ES-I3 (cell line): ENCODE measurements around the gene CADM1.

Experiments used
- H3K36me3 ChIP-seq: 2 replicates; pipeline ENCODE4 v1.6.1; 2013; ENCODE audit warnings: mild to moderate bottlenecking, low read length, control low read depth, moderate library complexity; ENCODE audit not compliant: insufficient read depth
- H3K4me1 ChIP-seq: 2 replicates; pipeline ENCODE4 v1.6.1; 2013; ENCODE audit warnings: mild to moderate bottlenecking, control low read depth, low read length; ENCODE audit not compliant: insufficient read depth
- H3K9ac ChIP-seq: 2 replicates; pipeline ENCODE4 v1.6.1; 2013; ENCODE audit warnings: low read depth, mild to moderate bottlenecking, low read length, moderate library complexity
- H3K9me3 ChIP-seq: 2 replicates; pipeline ENCODE4 v1.6.1; 2013; ENCODE audit warnings: mild to moderate bottlenecking, low read length, moderate library complexity; ENCODE audit not compliant: control insufficient read depth, insufficient read depth

CADM1 gene

DNA sequence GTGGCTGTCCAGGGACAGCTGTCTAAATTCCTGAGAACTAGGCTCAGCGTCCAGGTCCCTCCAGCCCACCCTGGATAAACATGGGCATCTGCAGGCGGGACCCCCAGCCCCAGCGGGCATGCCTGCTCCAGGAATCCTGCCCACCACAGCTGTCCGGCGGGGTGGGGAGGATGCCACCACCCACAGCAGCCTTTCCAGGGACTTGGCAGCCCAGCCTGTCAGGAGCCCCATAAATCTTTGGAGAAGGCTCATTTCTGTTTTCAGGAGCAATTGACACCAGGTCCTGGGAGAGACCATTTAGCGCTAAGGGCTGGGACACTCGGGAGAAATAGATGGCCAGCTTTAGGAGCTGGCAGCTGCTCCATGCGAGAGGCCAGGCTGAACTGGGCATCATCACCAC is 358.9 kb downstream of the CADM1 start:
- Histone ChIP-seq H3K36me3 (no peaks in the 10 kb centered on the region), H3K4me1 (no peaks in the 10 kb centered on the region), H3K9ac (no peak overlapping the region), H3K9me3 (no peaks in the 10 kb centered on the region)

DNA sequence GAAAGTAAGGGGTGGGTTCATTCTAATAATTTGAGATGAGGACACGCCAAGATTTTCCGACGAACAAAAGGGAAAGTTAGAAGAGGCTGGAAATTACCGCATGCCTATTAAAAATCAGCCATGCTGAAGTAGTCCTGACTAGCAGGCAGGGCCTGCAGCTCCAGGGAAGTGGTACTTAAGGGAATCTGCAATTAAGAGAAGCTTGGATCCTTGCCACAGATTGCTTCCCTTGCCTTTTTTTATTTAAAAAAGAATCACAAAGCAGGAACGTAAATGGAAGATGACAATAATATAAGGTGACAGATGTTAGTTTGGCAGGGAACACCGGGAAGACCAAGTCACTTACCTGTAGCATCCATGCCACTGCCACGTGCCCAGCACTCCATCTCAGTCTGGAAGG is 359.3 kb downstream of the CADM1 start:
- H3K36me3 ChIP-seq: no peaks in the 10 kb centered on the region
- H3K4me1 ChIP-seq: no peaks in the 10 kb centered on the region
- H3K9me3 ChIP-seq: no peaks in the 10 kb centered on the region
- no peak overlapping the region for H3K9ac ChIP-seq

DNA sequence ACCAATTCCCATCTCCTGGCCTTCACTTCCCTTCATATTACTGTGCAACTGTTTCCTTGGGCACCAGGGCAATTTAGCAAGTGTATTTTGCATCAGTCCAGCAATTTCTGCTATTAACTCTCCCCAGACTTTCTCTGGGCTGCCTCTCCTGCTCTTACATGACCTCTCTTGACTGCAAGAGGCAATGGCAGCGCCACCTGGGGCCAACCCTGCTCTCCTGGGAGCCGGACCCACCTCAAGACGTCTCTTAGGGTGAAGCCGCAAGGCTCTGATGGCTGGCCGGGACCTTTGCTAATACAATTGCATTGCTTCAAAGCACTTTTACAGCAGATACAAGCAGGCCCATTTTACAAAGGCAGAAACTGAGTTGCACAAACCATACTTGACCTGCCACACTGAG is 360.2 kb downstream of the CADM1 start:
- Histone ChIP-seq H3K4me1 (no peaks in the 10 kb centered on the region), H3K9ac (no peak overlapping the region), H3K9me3 (no peaks in the 10 kb centered on the region), H3K36me3 (no peaks in the 10 kb centered on the region)

DNA sequence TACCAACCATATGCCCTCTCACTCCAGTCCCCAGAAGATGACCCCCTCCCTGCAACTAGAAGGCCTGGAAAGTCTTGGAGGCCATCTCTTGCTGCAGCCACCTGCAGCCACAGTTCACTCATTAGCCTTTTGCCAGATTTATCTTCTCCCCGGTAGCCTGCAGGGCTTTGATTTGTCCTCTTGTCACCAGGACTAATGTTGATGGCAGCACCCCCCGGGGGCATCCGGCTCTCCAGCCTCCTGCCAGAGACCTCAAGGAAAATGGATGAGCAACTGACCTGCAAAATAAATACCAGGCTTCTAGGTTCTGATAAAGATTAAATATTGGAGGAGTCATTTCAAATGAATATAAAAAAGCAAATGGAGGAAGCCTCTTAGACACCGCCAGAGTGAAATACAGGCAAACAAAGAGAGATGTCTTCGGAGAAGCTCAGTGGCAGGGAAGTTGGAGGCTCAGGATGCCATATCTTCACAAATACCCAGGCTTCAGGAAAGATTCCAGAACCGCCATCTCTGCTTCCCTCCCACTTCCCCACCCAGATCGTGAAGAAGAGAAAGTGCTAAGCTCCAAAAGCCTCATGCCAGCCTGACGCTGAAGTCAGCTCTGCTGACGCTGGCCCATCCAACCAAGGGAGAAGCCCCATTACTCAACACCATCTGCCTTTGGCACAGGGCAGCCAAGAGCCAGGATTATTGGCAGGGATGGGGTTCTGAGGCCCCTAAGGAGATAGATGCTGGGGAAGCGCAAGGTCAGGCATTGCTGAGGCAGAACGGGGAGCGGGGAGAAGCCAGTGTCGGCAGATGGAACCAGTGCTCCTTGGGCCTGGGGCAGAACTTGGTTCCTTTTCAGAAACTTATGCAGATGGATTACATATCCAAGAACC is 362.7 kb downstream of the CADM1 start:
- Histone ChIP-seq H3K4me1 (no peaks in the 10 kb centered on the region), H3K9me3 (no peaks in the 10 kb centered on the region), H3K9ac (no peak overlapping the region), H3K36me3 (no peaks in the 10 kb centered on the region)

DNA sequence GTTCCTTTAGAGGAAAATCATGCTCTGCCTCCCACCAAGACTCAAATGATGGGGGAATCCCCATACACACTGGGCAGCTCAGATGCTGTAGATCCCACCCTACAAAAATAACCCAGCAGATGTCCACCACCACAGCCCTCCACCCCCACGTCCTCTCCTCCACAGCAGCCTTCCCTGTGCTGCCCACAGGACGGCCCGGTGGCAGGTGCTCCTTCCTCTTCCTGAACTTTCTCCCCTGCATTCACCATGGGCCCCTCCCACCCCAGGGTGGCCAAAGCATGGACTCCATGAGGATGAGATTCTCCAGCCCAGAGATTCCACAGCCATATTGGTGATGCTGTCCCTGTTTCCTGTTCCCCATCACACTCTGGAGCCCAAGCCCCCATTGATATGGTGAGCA is 368.3 kb downstream of the CADM1 start:
- Histone ChIP-seq H3K9ac (no peak overlapping the region), H3K36me3 (no peaks in the 10 kb centered on the region), H3K4me1 (no peaks in the 10 kb centered on the region), H3K9me3 (no peaks in the 10 kb centered on the region; the same call in 1 of the 2 replicates)

DNA sequence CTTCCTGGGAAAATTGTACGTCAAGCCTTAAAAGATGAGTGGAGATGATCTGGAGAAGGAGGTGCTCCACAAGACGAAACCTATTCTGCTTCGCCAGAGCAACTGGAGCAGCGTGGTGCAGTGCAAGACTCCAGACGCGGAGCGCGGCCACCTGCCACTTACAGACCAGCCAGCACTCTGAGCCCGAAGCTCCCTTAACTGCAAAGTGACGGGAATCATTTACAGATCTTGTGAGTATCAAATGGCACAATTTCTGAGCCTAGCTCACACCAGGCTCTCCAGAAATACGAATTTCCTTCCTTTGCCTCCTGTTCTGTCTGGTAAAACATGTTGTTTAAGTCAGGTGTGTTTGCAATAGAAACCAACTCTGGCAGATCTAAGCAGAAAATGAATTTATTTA is 369.3 kb downstream of the CADM1 start:
- Histone ChIP-seq H3K36me3 (no peaks in the 10 kb centered on the region), H3K9me3 (no peaks in the 10 kb centered on the region; the same call in 1 of the 2 replicates), H3K9ac (no peak overlapping the region), H3K4me1 (no peaks in the 10 kb centered on the region)

DNA sequence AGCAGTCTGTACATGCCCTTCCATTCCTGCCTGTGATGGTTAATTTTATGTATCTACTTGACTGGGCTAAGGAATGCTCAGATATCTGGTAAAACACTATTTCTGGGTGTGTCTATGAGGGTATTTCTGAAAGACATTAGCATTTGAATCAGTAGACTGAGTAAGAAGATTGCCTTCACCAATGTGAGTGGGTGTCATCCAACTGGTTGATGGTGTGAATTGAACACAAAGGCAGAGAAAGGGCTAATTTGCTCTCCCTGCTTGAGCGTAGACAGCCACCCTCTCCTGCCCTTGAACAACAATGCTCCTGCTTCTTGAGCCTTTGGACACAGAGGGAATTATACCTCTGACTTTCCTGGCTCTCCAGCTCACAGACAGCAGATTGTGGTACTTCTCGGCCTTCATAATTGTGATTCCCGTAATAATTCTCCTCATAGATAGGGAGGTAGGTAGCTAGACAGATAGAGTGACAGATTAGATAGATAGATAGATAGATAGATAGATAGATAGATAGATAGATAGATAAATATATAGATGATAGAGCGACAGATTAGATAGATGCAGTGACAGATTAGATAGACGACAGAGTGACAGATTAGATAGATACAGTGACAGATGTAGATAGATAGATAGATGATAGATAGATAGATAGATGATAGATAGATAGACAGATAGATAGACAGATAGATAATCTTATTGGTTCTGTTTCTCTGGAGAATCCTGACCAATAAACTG is 370.6 kb downstream of the CADM1 start:
- Histone ChIP-seq H3K9me3 (no peaks in the 10 kb centered on the region; the same call in 1 of the 2 replicates), H3K4me1 (no peaks in the 10 kb centered on the region), H3K36me3 (no peaks in the 10 kb centered on the region), H3K9ac (no peak overlapping the region)

DNA sequence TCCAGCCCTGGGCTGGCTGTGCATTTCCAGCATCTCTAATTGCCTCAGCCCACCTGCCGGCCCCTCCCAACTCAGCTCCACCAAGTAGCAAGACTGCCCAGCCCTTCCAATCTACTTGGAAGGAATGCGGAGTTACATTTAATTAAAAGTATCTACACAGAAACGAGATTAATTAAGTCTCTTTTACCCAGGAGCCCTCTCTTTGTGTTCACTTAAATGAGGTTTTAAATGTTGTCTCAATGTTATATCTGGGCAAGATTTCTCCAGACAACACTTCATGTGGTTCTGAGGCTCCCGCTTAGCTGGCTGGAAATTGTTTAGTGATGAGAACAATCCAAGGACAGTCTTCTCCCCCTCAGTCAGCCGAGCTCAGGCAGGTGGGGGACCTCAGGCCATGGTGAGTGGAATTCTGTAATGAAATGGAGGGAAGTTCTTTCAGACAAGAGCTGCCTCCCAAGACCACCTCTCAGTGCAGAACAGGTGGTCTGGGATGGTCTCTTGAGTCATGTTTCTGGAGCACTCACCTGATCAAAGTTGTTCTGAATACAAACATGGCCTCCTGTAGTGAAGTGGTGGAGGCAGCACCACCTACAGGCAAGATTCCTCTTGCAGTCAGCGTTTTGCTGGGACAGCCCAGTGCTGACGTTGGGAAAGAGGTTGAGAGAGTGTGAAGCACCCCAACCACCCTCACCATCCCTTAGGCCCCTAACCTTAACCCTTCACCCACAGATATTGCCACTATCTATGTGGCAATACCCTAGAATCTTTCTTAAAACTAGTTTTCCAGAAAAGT is 371.6 kb downstream of the CADM1 start:
- H3K36me3 ChIP-seq: no peaks in the 10 kb centered on the region
- H3K4me1 ChIP-seq: no peaks in the 10 kb centered on the region
- no peaks in the 10 kb centered on the region; the same call in 1 of the 2 replicates for H3K9me3 ChIP-seq
- no peak overlapping the region for H3K9ac ChIP-seq

DNA sequence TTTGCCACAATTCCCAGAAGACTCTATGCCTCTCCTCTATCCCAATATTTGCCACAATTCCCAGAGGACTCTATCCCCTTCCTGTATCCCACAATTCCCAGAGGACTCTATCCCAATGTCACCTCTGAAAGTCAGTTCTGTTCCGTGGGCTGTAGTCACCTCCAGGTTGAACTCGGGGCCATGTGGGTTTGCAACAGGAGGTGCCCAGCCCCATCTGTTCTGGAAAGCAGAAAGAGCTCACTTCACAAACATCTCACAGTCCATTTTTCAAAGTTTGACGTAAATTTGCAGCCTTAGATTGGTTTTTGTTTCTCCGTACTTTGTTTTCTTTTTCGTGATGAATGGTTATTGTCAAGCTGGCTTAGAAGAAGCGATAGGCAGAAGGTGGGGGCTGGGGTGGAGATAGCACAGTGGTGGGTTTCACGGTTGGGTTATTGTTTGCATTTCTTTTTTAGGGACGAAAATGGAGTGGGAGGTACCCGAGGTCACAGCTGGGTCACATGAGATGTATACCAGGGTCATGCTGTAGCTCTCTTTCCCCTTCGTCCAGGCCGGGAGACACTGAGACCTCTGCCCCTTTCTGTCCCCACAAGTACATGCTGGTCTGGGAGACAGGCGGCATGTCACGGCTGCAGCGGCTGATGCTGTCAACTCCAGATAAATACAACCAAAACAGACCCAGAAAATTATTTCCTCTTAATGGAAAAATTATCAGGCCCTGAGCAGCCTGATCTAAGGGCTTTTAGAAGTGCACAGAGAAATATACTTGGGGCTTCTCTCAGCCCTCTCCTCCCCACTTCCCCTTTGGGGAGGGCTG is 374.5 kb downstream of the CADM1 start:
- Histone ChIP-seq H3K4me1 (no peaks in the 10 kb centered on the region), H3K36me3 (no peaks in the 10 kb centered on the region), H3K9me3 (no peaks in the 10 kb centered on the region; the same call in 1 of the 2 replicates), H3K9ac (no peak overlapping the region)

DNA sequence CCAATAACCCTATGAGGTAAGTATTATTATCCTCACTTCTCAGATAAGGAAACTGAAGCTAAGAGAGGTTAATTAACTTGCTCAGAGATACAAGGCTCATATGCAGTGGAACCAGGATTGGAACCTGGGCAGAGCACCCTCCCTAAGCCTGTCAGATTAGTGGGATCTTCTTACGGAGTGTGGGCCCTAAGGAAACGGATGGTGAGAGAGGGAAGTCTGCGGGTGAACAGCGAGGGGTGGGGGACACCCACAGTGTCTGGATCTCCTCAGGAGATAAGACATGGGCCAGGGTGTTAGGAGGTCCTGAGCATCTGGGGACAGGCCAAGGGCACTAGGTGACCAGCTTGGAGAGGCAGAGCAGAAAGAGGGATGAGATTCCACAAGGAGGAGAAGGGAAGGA is 376.0 kb downstream of the CADM1 start:
- H3K4me1 ChIP-seq: no peaks in the 10 kb centered on the region; the same call in 1 of the 2 replicates
- no peaks in the 10 kb centered on the region; the same call in 1 of the 2 replicates for H3K9me3 ChIP-seq
- H3K9ac ChIP-seq: no peak overlapping the region

DNA sequence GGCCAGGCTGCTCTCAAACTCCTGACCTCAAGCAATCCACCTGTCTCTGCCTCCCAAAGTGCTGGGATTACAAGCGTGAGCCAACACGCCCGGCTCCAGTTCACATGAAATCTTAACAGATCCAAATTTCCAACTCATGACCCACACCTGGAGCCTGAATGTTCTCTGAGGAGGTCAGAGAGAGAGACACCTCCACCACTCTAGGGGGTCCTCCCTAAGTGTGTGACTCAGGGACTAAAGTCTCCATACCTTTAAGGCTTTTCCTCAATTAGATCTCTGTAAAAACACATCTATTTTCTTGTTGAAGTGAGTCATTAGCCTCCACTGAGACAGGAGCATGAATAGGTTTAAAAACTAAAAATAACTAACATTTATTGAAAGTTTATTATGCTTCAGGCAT is 376.4 kb downstream of the CADM1 start:
- Histone ChIP-seq H3K4me1 (no peaks in the 10 kb centered on the region; the same call in 1 of the 2 replicates), H3K9me3 (no peaks in the 10 kb centered on the region; the same call in 1 of the 2 replicates), H3K9ac (no peak overlapping the region), H3K36me3 (no peaks in the 10 kb centered on the region)

More for the DNA sequence above, 376.0 kb downstream of the CADM1 start:
- no peaks in the 10 kb centered on the region for H3K36me3 ChIP-seq

DNA sequence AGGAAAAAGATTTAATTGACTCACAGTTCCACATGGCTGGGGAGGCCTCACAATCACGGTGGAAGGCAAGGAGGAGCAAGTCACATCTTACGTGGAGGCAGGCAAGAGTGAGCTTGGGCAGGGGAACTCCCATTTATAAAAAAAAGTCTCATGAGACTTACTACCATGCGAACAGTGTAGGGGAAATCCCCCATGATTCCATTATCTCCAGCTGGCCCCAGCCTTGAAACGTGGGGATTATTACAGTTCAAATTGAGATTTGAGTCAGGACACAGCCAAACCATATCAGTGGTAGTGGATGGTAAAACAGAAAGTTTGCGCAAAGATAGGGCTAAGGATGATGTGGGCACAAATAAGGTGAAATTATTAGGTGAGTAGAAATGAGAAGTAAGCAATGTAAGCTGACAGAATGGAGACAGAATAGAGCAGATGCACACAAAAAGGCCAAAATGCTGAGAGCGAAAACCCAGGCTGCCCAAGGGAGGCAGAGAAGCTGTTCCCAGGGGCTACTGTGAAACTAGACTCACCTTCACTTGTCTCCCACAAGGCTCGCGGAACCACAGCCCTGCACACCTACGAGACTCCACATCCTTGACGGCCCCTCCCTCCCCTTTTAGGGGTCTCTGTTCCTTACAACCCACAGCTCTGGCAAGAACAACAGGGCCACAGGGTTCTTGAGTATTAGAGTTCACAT is 377.6 kb downstream of the CADM1 start:
- Histone ChIP-seq H3K36me3 (no peaks in the 10 kb centered on the region), H3K4me1 (no peaks in the 10 kb centered on the region; the same call in 1 of the 2 replicates), H3K9ac (no peak overlapping the region), H3K9me3 (no peaks in the 10 kb centered on the region)

DNA sequence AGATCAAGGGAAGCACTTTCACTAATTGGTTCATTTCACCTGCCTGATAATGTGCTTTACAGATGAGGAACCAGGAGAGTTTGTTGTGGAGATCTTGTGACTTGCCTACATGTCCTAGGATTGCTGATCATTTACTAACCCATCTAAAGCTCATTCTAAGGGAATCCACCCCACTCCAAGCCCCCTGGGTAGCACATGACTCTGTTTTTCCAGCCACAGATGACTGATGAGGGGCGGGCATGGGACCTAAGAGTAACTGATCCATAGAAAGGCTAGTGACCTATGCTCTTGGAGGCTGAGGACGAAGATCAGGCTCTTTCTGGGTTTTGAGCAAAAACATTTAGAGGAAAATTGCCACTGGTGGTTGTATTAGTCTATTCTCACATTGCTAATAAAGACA is 378.1 kb downstream of the CADM1 start:
- Histone ChIP-seq H3K4me1 (no peaks in the 10 kb centered on the region; the same call in 1 of the 2 replicates), H3K36me3 (no peaks in the 10 kb centered on the region), H3K9me3 (no peaks in the 10 kb centered on the region), H3K9ac (no peak overlapping the region)
